ENCODE data around the gene UGT1A4. TPM values are rescaled to one million over a fixed set of nuclear protein-coding genes. Genes with fewer than 3 reads are reported as not detected.

Gene UGT1A4
- total and polyA plus RNA-seq, 2 of the 8 experiments (the other 6 are each of a cell fraction or from before 2014, with no cell fraction given) = not detected

- Histone ChIP-seq H3K56ac (replicated peaks; ENCODE audit: insufficient read length, low read depth, low read length) (no peak overlapping the region), H3K4me3 (ENCODE audit: extremely low read depth in 1 of 4, insufficient read depth in 2 of 4, low read depth in 3 of 4, low read length in 4 of 4) (no peak overlapping the region), H3K14ac (ENCODE audit: insufficient read length) (no peak overlapping the region), H3K18ac (ENCODE audit: extremely low read depth, low read length) (no peak overlapping the region), H2BK12ac (ENCODE audit: low read depth, low read length) (no peak overlapping the region), H3K4me2 (ENCODE audit: insufficient read depth in 1 of 2, low read depth in 2 of 2, low read length in 2 of 2) (no peak overlapping the region), H3K36me3 (ENCODE audit: control insufficient read depth in 2 of 4, insufficient read depth in 4 of 4, low read length in 3 of 4) (no peaks in the 10 kb centered on the region), H3K27ac (ENCODE audit: low read depth, low read length) (no peak overlapping the region), H3K23ac (ENCODE audit: insufficient read length) (no peak overlapping the region), H3K79me1 (ENCODE audit: low read depth, low read length) (no peaks in the 10 kb centered on the region), H4K20me1 (replicated peaks in 1 of 2; ENCODE audit: control insufficient read depth in 1 of 2, insufficient read depth in 2 of 2, low read length in 2 of 2) (no peaks in the 10 kb centered on the region), H2BK20ac (ENCODE audit: low read length) (no peak overlapping the region), H2BK120ac (replicated peaks; ENCODE audit: low read depth, low read length) (no peak overlapping the region), H3K9me3 (ENCODE audit: insufficient read depth in 2 of 2, low read depth in 1 of 2, low read length in 1 of 2) (no peaks in the 10 kb centered on the region), H2AFZ (ENCODE audit: low read length) (no peak overlapping the region), H2BK15ac (ENCODE audit: low read length) (no peak overlapping the region), H2AK5ac (ENCODE audit: low read depth, low read length) (no peak overlapping the region), H3K9ac (replicated peaks in 1 of 4; ENCODE audit: extremely low read depth in 1 of 4, low read depth in 3 of 4, low read length in 3 of 4) (no peak overlapping the region), H2BK5ac (ENCODE audit: low read depth, low read length) (no peak overlapping the region), H4K91ac (replicated peaks; ENCODE audit: insufficient read length, low read length) (no peak overlapping the region), H3K4ac (replicated peaks; ENCODE audit: insufficient read length, low read depth, low read length) (no peak overlapping the region), H3K79me2 (ENCODE audit: control insufficient read depth in 1 of 2, insufficient read depth in 2 of 2, low read length in 2 of 2) (no peaks in the 10 kb centered on the region), H4K5ac (ENCODE audit: insufficient read length, low read depth, low read length) (no peak overlapping the region), H3K23me2 (ENCODE audit: low read depth, low read length) (no peaks in the 10 kb centered on the region), H3K27me3 (replicated peaks in 1 of 4; ENCODE audit: control insufficient read depth in 3 of 4, extremely low read depth in 1 of 4, insufficient read depth in 3 of 4, low read length in 3 of 4) (no peaks in the 10 kb centered on the region), H4K8ac (ENCODE audit: extremely low read depth, insufficient read depth, low read length) (peak overlapping the region; percentile 51; the same call in 1 of the 2 replicates), H3K4me1 (replicated peaks in 1 of 4; ENCODE audit: control insufficient read depth in 3 of 4, insufficient read depth in 4 of 4, low read length in 3 of 4) (no peaks in the 10 kb centered on the region)
- CTCF ChIA-PET (ENCODE audit: partially characterized antibody) = interaction anchor here (0.7 to 1.2 kb wide), 5 partner anchors 12 to 518 kb away, joined by 3 to 4 read pairs (median 3); no protein-coding TSS in a partner anchor
- WGBS, 2 experiments (ENCODE audit: extremely low coverage in 1 of 2, insufficient coverage in 1 of 2, insufficient read length in 1 of 2, insufficient replicate concordance in 2 of 2, low coverage in 1 of 2, low lambda C conversion rate in 2 of 2, missing lambda C conversion rate in 1 of 2) = 94% methylated on average over 6 of the region's 6 CpGs; no CpG with 5 or more reads in 1 of the 2 experiments
- POLR2A ChIA-PET (ENCODE audit: partially characterized antibody) = no interaction called here
- no peak for FAIRE-seq
- no peak for DNase-seq (ENCODE audit: low read depth in 1 of 2, low spot score in 2 of 2)
- TF ChIP-seq FOSL1 (IDR thresholded peaks at IDR 0.05; ENCODE audit: insufficient read depth, low read depth, low read length) = no peak
- TF ChIP-seq RXRA (IDR thresholded peaks at IDR 0.05; ENCODE audit: insufficient read depth, low read depth, low read length) = no peak
- TF ChIP-seq, protein P1, sequence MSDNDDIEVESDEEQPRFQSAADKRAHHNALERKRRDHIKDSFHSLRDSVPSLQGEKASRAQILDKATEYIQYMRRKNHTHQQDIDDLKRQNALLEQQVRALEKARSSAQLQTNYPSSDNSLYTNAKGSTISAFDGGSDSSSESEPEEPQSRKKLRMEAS (IDR thresholded peaks at IDR 0.05) = no peak
- no peak for TF ChIP-seq TCF12 (IDR thresholded peaks at IDR 0.05; ENCODE audit: low read depth, low read length)
Observed at GRCh38 chr2:233820774-233821105, 102.2 kb downstream of the UGT1A4 start.
